HCT116 (cell line): ENCODE results near the gene CDH4. TPM values are rescaled to one million over a fixed set of nuclear protein-coding genes. Genes with fewer than 3 reads are reported as not detected.

Source experiments
- ATAC-seq: fragments of 200-7000 bp; cut with Tn5 transposase; 2 replicates; pipeline ENCODE4 v1.9.1; 2020; ENCODE audit warnings: mild to moderate bottlenecking, moderate library complexity
- BruUV-seq: library from RNA; stranded (reverse); fragments of 400-500 nt; replicated peaks from 2 replicates; lab custom pipeline; 2021; lab: Mats Ljungman, UMichigan
- CTCF ChIA-PET: fragments of 300-600 bp; sonication (Branson Sonifier 250); formaldehyde crosslinking; loops from one replicate; lab custom pipeline; 2021; ENCODE audit warnings: antibody characterized with exemption; lab: Charles Lee
- POLR2A ChIA-PET: fragments of 300-600, 350-600 bp; sonication (Branson Sonifier 250); formaldehyde crosslinking; loops from one replicate; lab custom pipeline; 2021; ENCODE audit warnings: antibody characterized with exemption; lab: Charles Lee
- RAD21 ChIA-PET, 2 experiments: fragments of 300-600 bp; sonication (Branson Sonifier 250); formaldehyde crosslinking; loops; one replicate each; lab custom pipeline; 2023; ENCODE audit warnings: low total read pairs in 2 of 2; ENCODE audit not compliant: uncharacterized antibody in 2 of 2, unreplicated experiment in 2 of 2, low non-redundant PET in 1 of 2; lab: Charles Lee
- DNase-seq: peaks from one replicate; pipeline ENCODE4 v3.0.0-alpha.2; 2010; ENCODE audit warnings: low read depth, low spot score
- H2AFZ ChIP-seq: fragments of 200-600 bp; shearing (Covaris generic), sonication (generic); 2 replicates; pipeline ENCODE4 v1.6.1; 2017; ENCODE audit warnings: low read depth, mixed run types, mixed read lengths, antibody characterized with exemption, low read length; ENCODE audit not compliant: poor library complexity, severe bottlenecking
- H3K27ac ChIP-seq: 2 replicates; pipeline ENCODE4 v1.5.1; 2012; ENCODE audit warnings: low read depth, low read length
- H3K27me3 ChIP-seq: fragments of 200-600 bp; sonication (generic); 2 replicates; pipeline ENCODE4 v1.6.1; 2016; ENCODE audit warnings: mixed run types, low read length, mixed read lengths; ENCODE audit not compliant: insufficient read depth
- H3K36me3 ChIP-seq, 2 experiments: fragments of 200-500 bp in 1 of 2; fragments of 200-600 bp in 1 of 2; sonication (Bioruptor generic) in 1 of 2; sonication (generic) in 1 of 2; 2 replicates each; pipeline versions ENCODE4 v1.5.1 to v1.6.1; 2014 to 2016; ENCODE audit warnings: low read length in 2 of 2, inconsistent platforms in 1 of 2, mixed read lengths in 1 of 2, mixed run types in 1 of 2; ENCODE audit not compliant: insufficient read depth in 2 of 2, control insufficient read depth in 1 of 2
- H3K4me1 ChIP-seq, 2 experiments: fragments of 200-600 bp in 1 of 2; sonication (generic) in 1 of 2; 2 replicates each; pipeline versions ENCODE4 v1.5.1 to v1.6.1; 2012 to 2017; ENCODE audit warnings: low read length in 2 of 2, inconsistent platforms in 1 of 2, mild to moderate bottlenecking in 1 of 2, mixed read lengths in 1 of 2, mixed run types in 1 of 2, moderate library complexity in 1 of 2; ENCODE audit not compliant: insufficient read depth in 2 of 2, control insufficient read depth in 1 of 2
- H3K4me2 ChIP-seq: fragments of 200-600 bp; sonication (generic); 2 replicates; pipeline ENCODE4 v1.6.1; 2017; ENCODE audit warnings: mixed run types, low read length, mixed read lengths
- H3K4me3 ChIP-seq, 2 experiments: fragments of 200-600 bp in 1 of 2; sonication (generic) in 1 of 2; replicated peaks in 1 of 2; 2 replicates each; pipeline ENCODE4 v1.5.1; 2011 to 2016; ENCODE audit warnings: low read length in 2 of 2, control low read depth in 1 of 2, low read depth in 1 of 2, mild to moderate bottlenecking in 1 of 2, mixed read lengths in 1 of 2, mixed run types in 1 of 2
- H3K79me2 ChIP-seq: fragments of 200-600 bp; sonication (generic); 2 replicates; pipeline ENCODE4 v1.6.1; 2017; ENCODE audit warnings: mild to moderate bottlenecking, mixed run types, low read length, moderate library complexity, mixed read lengths; ENCODE audit not compliant: insufficient read depth
- H3K9ac ChIP-seq: fragments of 200-600 bp; sonication (generic); 2 replicates; pipeline ENCODE4 v1.6.1; 2016; ENCODE audit warnings: low read length, mixed read lengths
- H3K9me2 ChIP-seq: fragments of 200-600 bp; sonication (generic), shearing (Covaris generic); 2 replicates; pipeline ENCODE4 v1.6.1; 2017; ENCODE audit warnings: mixed run types, mild to moderate bottlenecking, moderate library complexity; ENCODE audit not compliant: insufficient read depth
- H3K9me3 ChIP-seq, 2 experiments: fragments of 200-500 bp in 1 of 2; fragments of 200-600 bp in 1 of 2; sonication (Bioruptor generic) in 1 of 2; sonication (generic) in 1 of 2; 2 replicates each; pipeline ENCODE4 v1.6.1; 2014 to 2017; ENCODE audit warnings: low read length in 2 of 2, mixed read lengths in 2 of 2, inconsistent platforms in 1 of 2, low read depth in 1 of 2, mild to moderate bottlenecking in 1 of 2, mixed run types in 1 of 2, moderate library complexity in 1 of 2; ENCODE audit not compliant: control insufficient read depth in 1 of 2, insufficient read depth in 1 of 2
- H4K20me1 ChIP-seq: fragments of 200-600 bp; sonication (generic), shearing (Covaris generic); 2 replicates; pipeline ENCODE4 v1.6.1; 2017; ENCODE audit warnings: mixed run types, mild to moderate bottlenecking, moderate library complexity; ENCODE audit not compliant: insufficient read depth
- CEBPB ChIP-seq: IDR thresholded peaks from 2 replicates; pipeline ENCODE4 v1.6.1; 2012; ENCODE audit warnings: low read depth
- CTCF ChIP-seq, 3 experiments: fragments of 200-600 bp in 1 of 3; sonication (generic) in 1 of 3; IDR thresholded peaks in 2 of 3; conservative IDR thresholded peaks in 1 of 3; 2 replicates each; pipeline ENCODE4 v1.5.1; 2012 to 2017; ENCODE audit warnings: low read depth in 2 of 3, low read length in 2 of 3, antibody characterized with exemption in 1 of 3, borderline replicate concordance in 1 of 3, control low read depth in 1 of 3, mild to moderate bottlenecking in 1 of 3, mixed read lengths in 1 of 3, mixed run types in 1 of 3, moderate library complexity in 1 of 3; ENCODE audit not compliant: insufficient read depth in 1 of 3
- EGR1 ChIP-seq: IDR thresholded peaks from 2 replicates; pipeline ENCODE4 v1.6.1; 2012; ENCODE audit warnings: low read depth
- ELF1 ChIP-seq: IDR thresholded peaks from 2 replicates; pipeline ENCODE4 v1.6.1; 2012; ENCODE audit warnings: low read depth, borderline replicate concordance
- EZH2 ChIP-seq: fragments of 200-600 bp; sonication (generic); IDR thresholded peaks from 2 replicates; pipeline ENCODE4 v1.6.1; 2017; ENCODE audit warnings: antibody characterized with exemption, mixed run types
- EZH2phosphoT487 ChIP-seq: fragments of 200-600 bp; IDR thresholded peaks from 2 replicates; pipeline ENCODE4 v1.6.1; 2018; ENCODE audit warnings: antibody characterized with exemption, borderline replicate concordance
- FOSL1 ChIP-seq: IDR thresholded peaks from 2 replicates; pipeline ENCODE4 v1.6.1; 2012; ENCODE audit warnings: low read depth
- MAX ChIP-seq: IDR thresholded peaks from 2 replicates; pipeline ENCODE4 v1.6.1; 2012
- POLR2A ChIP-seq: IDR thresholded peaks from 2 replicates; pipeline ENCODE4 v1.7.0; 2011; ENCODE audit warnings: borderline replicate concordance; ENCODE audit not compliant: insufficient read depth, insufficient read length; ENCODE audit errors: extremely low read depth
- RAD21 ChIP-seq: IDR thresholded peaks from 2 replicates; pipeline ENCODE4 v1.6.1; 2012; ENCODE audit warnings: low read depth, mild to moderate bottlenecking
- ZFX ChIP-seq: fragments of 450-650 bp; IDR thresholded peaks from 2 replicates; pipeline ENCODE4 v1.6.1; 2017
- ZNF274 ChIP-seq: fragments of 200-500 bp; sonication (Bioruptor generic); IDR thresholded peaks from 2 replicates; pipeline ENCODE4 v1.6.1; 2014; ENCODE audit warnings: mild to moderate bottlenecking, low read depth, low read length, inconsistent platforms
- intact Hi-C: fragments of 100-400 bp; cut with micrococcal nuclease; formaldehyde crosslinking; loops from 2 replicates; pipeline ENCODE4 v1.10.0; 2022
- total RNA-seq: library from RNA; stranded (reverse); gene quantifications from one replicate; pipeline ENCODE4 v1.2.1, GENCODE V29; 2021; ENCODE audit not compliant: unreplicated experiment
- TF ChIP-seq, protein P1 (sequence below): IDR thresholded peaks from 2 replicates; pipeline ENCODE4 v1.6.1; 2011; ENCODE audit warnings: mild to moderate bottlenecking, low read length, moderate library complexity; ENCODE audit not compliant: insufficient replicate concordance; ENCODE audit errors: extremely low read depth
- TF ChIP-seq, protein P2 (sequence below): IDR thresholded peaks from 2 replicates; pipeline ENCODE4 v1.6.1; 2012

CDH4 gene
- total RNA-seq, 1 experiment from 2014 or later, result not detected

GRCh38 chr20:61296629-61297019 is 44.6 kb downstream of the CDH4 start (continued):
- TF ChIP-seq, protein P1, sequence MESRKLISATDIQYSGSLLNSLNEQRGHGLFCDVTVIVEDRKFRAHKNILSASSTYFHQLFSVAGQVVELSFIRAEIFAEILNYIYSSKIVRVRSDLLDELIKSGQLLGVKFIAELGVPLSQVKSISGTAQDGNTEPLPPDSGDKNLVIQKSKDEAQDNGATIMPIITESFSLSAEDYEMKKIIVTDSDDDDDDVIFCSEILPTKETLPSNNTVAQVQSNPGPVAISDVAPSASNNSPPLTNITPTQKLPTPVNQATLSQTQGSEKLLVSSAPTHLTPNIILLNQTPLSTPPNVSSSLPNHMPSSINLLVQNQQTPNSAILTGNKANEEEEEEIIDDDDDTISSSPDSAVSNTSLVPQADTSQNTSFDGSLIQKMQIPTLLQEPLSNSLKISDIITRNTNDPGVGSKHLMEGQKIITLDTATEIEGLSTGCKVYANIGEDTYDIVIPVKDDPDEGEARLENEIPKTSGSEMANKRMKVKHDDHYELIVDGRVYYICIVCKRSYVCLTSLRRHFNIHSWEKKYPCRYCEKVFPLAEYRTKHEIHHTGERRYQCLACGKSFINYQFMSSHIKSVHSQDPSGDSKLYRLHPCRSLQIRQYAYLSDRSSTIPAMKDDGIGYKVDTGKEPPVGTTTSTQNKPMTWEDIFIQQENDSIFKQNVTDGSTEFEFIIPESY, result no peak
- TF ChIP-seq POLR2A (no peak), FOSL1 (no peak), RAD21 (no peak), ZFX (no peak), EGR1 (no peak), ZNF274 (no peak), EZH2phosphoT487 (no peak)
- TF ChIP-seq, all 23 proteins: peak for 0

GRCh38 chr20:61297491-61297890 is 45.4 kb downstream of the CDH4 start:
- RAD21 ChIA-PET, result no interaction called here
- H3K27ac ChIP-seq, result no peak overlapping the region
- DNase-seq (no peak), ATAC-seq (no peak)
- TF ChIP-seq, protein P1, result no peak
- TF ChIP-seq, protein P2, sequence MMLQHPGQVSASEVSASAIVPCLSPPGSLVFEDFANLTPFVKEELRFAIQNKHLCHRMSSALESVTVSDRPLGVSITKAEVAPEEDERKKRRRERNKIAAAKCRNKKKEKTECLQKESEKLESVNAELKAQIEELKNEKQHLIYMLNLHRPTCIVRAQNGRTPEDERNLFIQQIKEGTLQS, result no peak
- TF ChIP-seq MAX (no peak), CTCF (IDR thresholded peaks at IDR 0.05 in 2 of 3, conservative IDR thresholded peaks at IDR 0.05 in 1 of 3; ENCODE audit: borderline replicate concordance in 1 of 3, insufficient read depth in 1 of 3, low read depth in 2 of 3, low read length in 2 of 3) (no peak), EZH2 (no peak), ELF1 (no peak), CEBPB (no peak)
- H3K79me2 ChIP-seq, result no peaks in the 10 kb centered on the region
- H3K27me3 ChIP-seq, result no peaks in the 10 kb centered on the region
- CTCF ChIA-PET, result no interaction called here
- no peaks in the 10 kb centered on the region for H3K36me3 ChIP-seq
- no peak overlapping the region for H3K9ac ChIP-seq
- intact Hi-C loops, result no loop called here
- H2AFZ ChIP-seq, result no peak overlapping the region
- POLR2A ChIA-PET, result no interaction called here
- no peaks in the 10 kb centered on the region for H4K20me1 ChIP-seq
- H3K9me3 ChIP-seq, result peaks cover 11 to 18% of the 10 kb centered on the region in 2 experiments; a peak in 2 of 4 replicates
- H3K4me1 ChIP-seq, result no peaks in the 10 kb centered on the region
- no TSS peak for BruUV-seq
- H3K4me3 ChIP-seq, result no peak overlapping the region
- no peak overlapping the region for H3K4me2 ChIP-seq
- no peaks in the 10 kb centered on the region for H3K9me2 ChIP-seq
